ENCODE measurements around the gene MSRB1. TPM values are rescaled to one million over a fixed set of nuclear protein-coding genes. Genes with fewer than 3 reads are reported as not detected.
A peak's percentile ranks its signal among the peaks of the same experiment; 100 is the strongest.

Gene MSRB1
- total and polyA plus RNA-seq, 8 donors = 29.7 to 94.4 (median 57.0) TPM

- DNase-seq = peak in 1 of 6 donors; percentile 55
- no peak for ATAC-seq
- Histone ChIP-seq H3K27me3 (peaks cover 0 to 9% (median 2%) of the 10 kb centered on the region in 4 donors), H3K4me3 (no peak overlapping the region), H3K27ac (no peak overlapping the region), H3K4me1 (peaks cover 0 to 10% (median 4%) of the 10 kb centered on the region in 3 donors), H3K36me3 (no peaks in the 10 kb centered on the region), H3K9me3 (no peaks in the 10 kb centered on the region)
- no peak for TF ChIP-seq CTCF (IDR thresholded peaks at IDR 0.05)
- WGBS, 2 donors = 78 to 87% methylated on average over 24 to 25 of the region's 25 CpGs
- intact Hi-C loops (cut with DNase I) = no loop called here
- FAIRE-seq = no peak
Observed at GRCh38 chr16:1915732-1916639, 27.0 kb downstream of the MSRB1 start.

- Histone ChIP-seq H3K27me3 (peaks cover 0 to 9% (median 2%) of the 10 kb centered on the region in 4 donors), H3K4me3 (no peak overlapping the region), H3K9me3 (no peaks in the 10 kb centered on the region), H3K4me1 (peaks cover 0 to 10% (median 4%) of the 10 kb centered on the region in 3 donors), H3K36me3 (no peaks in the 10 kb centered on the region), H3K27ac (no peak overlapping the region)
- TF ChIP-seq CTCF (IDR thresholded peaks at IDR 0.05) = no peak
- FAIRE-seq (no peak), DNase-seq (no peak), ATAC-seq (no peak)
- WGBS, 2 donors = 79 to 88% methylated on average over 8 of the region's 8 CpGs
- intact Hi-C loops (cut with DNase I) = no loop called here
Observed at GRCh38 chr16:1914988-1915387, 28.0 kb downstream of the MSRB1 start.

GRCh38 chr16:1914084-1914608 is 28.9 kb downstream of the MSRB1 start:
- no peak for TF ChIP-seq CTCF (IDR thresholded peaks at IDR 0.05)
- WGBS, 2 donors = 57 to 63% methylated on average over 10 to 15 of the region's 15 CpGs
- Histone ChIP-seq H3K4me1 (peaks cover 0 to 10% (median 4%) of the 10 kb centered on the region in 3 donors), H3K9me3 (no peaks in the 10 kb centered on the region), H3K36me3 (no peaks in the 10 kb centered on the region), H3K27ac (no peak overlapping the region), H3K27me3 (peaks cover 0 to 7% (median 2%) of the 10 kb centered on the region in 4 donors), H3K4me3 (no peak overlapping the region)
- DNase-seq (peak in 1 of 6 donors; percentile 61), ATAC-seq (no peak), FAIRE-seq (no peak)
- intact Hi-C loops (cut with DNase I) = no loop called here

GRCh38 chr16:1913327-1914083 is 29.5 kb downstream of the MSRB1 start:
- H3K4me3 ChIP-seq = no peak overlapping the region
- DNase-seq (peak in 5 of 6 donors; percentile 58 to 91 (median 81)), ATAC-seq (peak; percentile 92 to 98 (median 95)), FAIRE-seq (no peak)
- no peaks in the 10 kb centered on the region for H3K9me3 ChIP-seq
- intact Hi-C loops (cut with DNase I) = no loop called here
- H3K27ac ChIP-seq = no peak overlapping the region
- 19 to 32% methylated on average over 14 to 21 of the region's 21 CpGs for WGBS, 2 donors
- H3K27me3 ChIP-seq = peaks cover 0 to 5% (median under 1%) of the 10 kb centered on the region in 4 donors
- no peaks in the 10 kb centered on the region for H3K36me3 ChIP-seq
- H3K4me1 ChIP-seq = peaks cover 0 to 10% (median 4%) of the 10 kb centered on the region in 3 donors
- TF ChIP-seq CTCF (IDR thresholded peaks at IDR 0.05) = no peak
